ENCODE measurements around the gene PTPRN2. TPM values are rescaled to one million over a fixed set of nuclear protein-coding genes. Genes with fewer than 3 reads are reported as not detected.

PTPRN2 gene
- total and polyA plus RNA-seq, 2 donors (not counting 3 experiments of a cell fraction or from before 2014, with no cell fraction given): 0.62 to 0.88 TPM

GRCh38 chr7:157952841-157953645, 634.6 kb downstream of the PTPRN2 start:
- CTCF ChIA-PET: no interaction called here
- H2AFZ ChIP-seq (ENCODE audit: low read depth, low read length): no peak overlapping the region
- BruUV-seq (replicated peaks): no TSS peak

More at GRCh38 chr7:157952841-157953645, 634.6 kb downstream of the PTPRN2 start:
- DNase-seq (ENCODE audit: low read depth, low spot score) (no peak), FAIRE-seq (no peak)
- intact Hi-C loops (cut with micrococcal nuclease) (no loop called here), dilution Hi-C loops (cut with MboI; ENCODE audit: extremely low pct_ligation_motif_present, low sequenced_read_pairs) (no loop called here)
- Histone ChIP-seq H4K20me1 (replicated peaks; ENCODE audit: control insufficient read depth, extremely low read depth, insufficient read depth, low read length) (no peaks in the 10 kb centered on the region), H3K36me3 (ENCODE audit: control insufficient read depth in 2 of 2, extremely low read depth in 1 of 2, insufficient read depth in 2 of 2, low read length in 2 of 2) (no peaks in the 10 kb centered on the region), H3K4me1 (ENCODE audit: control insufficient read depth, extremely low read depth, insufficient read depth, low read length) (no peaks in the 10 kb centered on the region), H3K27ac (ENCODE audit: insufficient read depth, low read depth, low read length) (no peak overlapping the region), H3K79me2 (ENCODE audit: control insufficient read depth, insufficient read depth, low read length) (no peaks in the 10 kb centered on the region), H3K4me2 (ENCODE audit: insufficient read depth, low read length) (no peak overlapping the region), H3K9me3 (replicated peaks; ENCODE audit: control insufficient read depth, insufficient read depth, low read length) (peaks cover 5% of the 10 kb centered on the region), H3K9me1 (replicated peaks; ENCODE audit: control insufficient read depth, extremely low read depth, insufficient read depth, low read length) (no peaks in the 10 kb centered on the region), H3K27me3 (ENCODE audit: control insufficient read depth in 2 of 2, insufficient read depth in 2 of 2, low read length in 2 of 2) (no peaks in the 10 kb centered on the region), H3K9ac (replicated peaks; ENCODE audit: extremely low read depth, insufficient read depth, low read length) (no peak overlapping the region), H3K4me3 (replicated peaks in 1 of 3; ENCODE audit: insufficient read depth in 1 of 3, low read depth in 1 of 3, low read length in 3 of 3) (no peak overlapping the region)
- TF ChIP-seq JUN (IDR thresholded peaks at IDR 0.05; ENCODE audit: borderline replicate concordance, insufficient read depth, insufficient read length, low read depth) (no peak), EZH2 (IDR thresholded peaks at IDR 0.05; ENCODE audit: borderline replicate concordance, low read depth, low read length, severe bottlenecking) (no peak), FOS (IDR thresholded peaks at IDR 0.05; ENCODE audit: borderline replicate concordance, insufficient read depth, low read length) (no peak), MAX (IDR thresholded peaks at IDR 0.05; ENCODE audit: insufficient read depth, insufficient read length) (no peak), POLR2AphosphoS5 (IDR thresholded peaks at IDR 0.05; ENCODE audit: insufficient read depth, low read depth, low read length) (no peak), MYC (IDR thresholded peaks at IDR 0.05; ENCODE audit: low read depth, low read length) (no peak), POLR2A (IDR thresholded peaks at IDR 0.05; ENCODE audit: low read depth, low read length) (no peak), GATA2 (IDR thresholded peaks at IDR 0.05; ENCODE audit: insufficient read depth, insufficient read length, low read depth, low read length) (no peak), CTCF (IDR thresholded peaks at IDR 0.05; ENCODE audit: extremely low read depth in 1 of 2, insufficient read depth in 1 of 2, low read depth in 1 of 2, low read length in 2 of 2) (no peak)
- POLR2A ChIA-PET: no interaction called here

All from endothelial cell of umbilical vein (primary cell).